Stomach (tissue), 4 donors: ENCODE data around the gene TMC5.

Experiments
- CTCF ChIP-seq, 7 experiments: fragments of 450-650 bp in 4 of 7; fragments of 200-600 bp in 3 of 7; sonication (generic) in 3 of 7; IDR thresholded peaks; one replicate each; pipeline ENCODE4 v1.5.1; 2016 to 2019; ENCODE audit warnings: antibody characterized with exemption in 7 of 7, control low read depth in 2 of 7, mild to moderate bottlenecking in 1 of 7
- EP300 ChIP-seq: sonication (generic); formaldehyde crosslinking; IDR thresholded peaks from one replicate; pipeline ENCODE4 v1.6.1; 2017; ENCODE audit warnings: antibody characterized with exemption
- POLR2AphosphoS5 ChIP-seq, 3 donors: sonication (generic); formaldehyde crosslinking; IDR thresholded peaks; one replicate each; pipeline ENCODE4 v1.6.1; 2016; ENCODE audit warnings: antibody characterized with exemption in 3 of 3

DNA sequence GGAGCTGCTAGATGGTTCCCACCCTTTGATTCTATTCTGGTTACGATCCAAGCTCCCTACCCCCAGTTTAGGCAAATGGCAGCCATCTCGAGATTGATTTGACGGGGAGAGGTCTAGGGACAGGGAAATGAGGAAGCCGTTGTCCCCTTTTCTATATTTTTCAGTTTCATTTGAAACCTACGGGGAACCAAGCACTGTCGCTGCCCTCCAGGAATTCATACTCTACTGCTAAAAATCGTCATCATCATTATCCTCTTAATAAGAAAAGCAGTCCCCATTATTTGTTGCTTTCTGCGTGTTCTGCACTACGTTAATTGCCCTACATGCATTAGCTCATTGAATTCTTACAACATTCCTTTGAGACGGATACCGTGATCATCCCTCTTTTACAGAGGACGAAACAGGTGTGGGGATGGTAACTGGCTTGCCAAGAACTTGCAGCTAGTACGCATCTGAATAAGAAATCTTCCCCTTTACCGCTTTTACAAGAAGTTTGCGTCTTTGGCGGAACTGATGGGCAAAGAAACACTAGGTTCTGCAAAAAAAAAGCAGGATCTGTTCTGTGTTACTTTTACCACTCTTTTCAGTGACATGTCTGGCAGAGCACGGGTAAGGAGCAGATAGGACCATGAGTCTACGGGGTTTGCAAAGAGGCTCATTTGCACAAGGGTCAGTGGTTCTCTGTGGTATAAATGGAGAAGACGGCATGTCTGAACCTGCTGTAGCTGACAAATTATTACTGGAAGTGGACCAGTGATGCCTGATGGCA is 107.1 kb downstream of the TMC5 start:
- TF ChIP-seq POLR2AphosphoS5 (IDR thresholded peaks at IDR 0.05) (no peak), EP300 (no peak), CTCF (IDR thresholded peaks at IDR 0.05) (no peak)
